Fibroblast of villous mesenchyme (primary cell): ENCODE results near the gene ITGA8. TPM values are rescaled to one million over a fixed set of nuclear protein-coding genes. Genes with fewer than 3 reads are reported as not detected.
A peak's percentile ranks its signal among the peaks of the same experiment; 100 is the strongest.

ENCODE experiments used
- DNase-seq: peaks from one replicate; pipeline ENCODE4 v3.0.0-alpha.2; 2010; ENCODE audit warnings: low read depth
- H3K4me3 ChIP-seq: 2 replicates; pipeline ENCODE4 v1.5.1; 2011; ENCODE audit warnings: low read depth, mild to moderate bottlenecking, low read length
- total RNA-seq: library from RNA; depleted of rRNA; stranded (reverse); fragments of >200 nt; gene quantifications from 2 replicates; pipeline ENCODE4 v1.2.3, GENCODE V29; 2012
- TF ChIP-seq, protein P1 (sequence below): IDR thresholded peaks from 2 replicates; pipeline ENCODE4 v1.5.1; 2012; ENCODE audit warnings: low read depth, mild to moderate bottlenecking, low read length; ENCODE audit not compliant: insufficient read depth

The ITGA8 gene
- total RNA-seq, 1 donor = 1.3 TPM

DNA sequence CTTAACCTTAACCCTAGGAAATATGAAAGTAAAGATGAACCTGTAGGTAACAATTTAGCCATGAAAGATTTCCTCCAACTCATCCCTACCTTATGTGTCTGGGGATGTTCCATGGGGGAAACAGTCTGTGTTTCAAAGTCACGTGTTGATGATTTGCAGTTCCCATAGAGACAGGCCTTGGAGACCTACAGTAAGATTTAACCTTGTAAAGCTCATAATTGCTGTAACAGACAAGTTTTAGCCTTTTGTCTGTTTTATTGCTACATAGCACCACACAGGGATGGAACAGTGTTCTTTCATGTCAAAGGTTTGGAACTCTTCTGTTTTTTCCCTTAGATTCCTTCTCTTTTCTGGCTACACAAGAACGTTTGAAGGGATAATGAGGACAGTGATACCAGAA is 35.2 kb upstream of the ITGA8 start:
- DNase-seq = no peak
- TF ChIP-seq, protein P1, sequence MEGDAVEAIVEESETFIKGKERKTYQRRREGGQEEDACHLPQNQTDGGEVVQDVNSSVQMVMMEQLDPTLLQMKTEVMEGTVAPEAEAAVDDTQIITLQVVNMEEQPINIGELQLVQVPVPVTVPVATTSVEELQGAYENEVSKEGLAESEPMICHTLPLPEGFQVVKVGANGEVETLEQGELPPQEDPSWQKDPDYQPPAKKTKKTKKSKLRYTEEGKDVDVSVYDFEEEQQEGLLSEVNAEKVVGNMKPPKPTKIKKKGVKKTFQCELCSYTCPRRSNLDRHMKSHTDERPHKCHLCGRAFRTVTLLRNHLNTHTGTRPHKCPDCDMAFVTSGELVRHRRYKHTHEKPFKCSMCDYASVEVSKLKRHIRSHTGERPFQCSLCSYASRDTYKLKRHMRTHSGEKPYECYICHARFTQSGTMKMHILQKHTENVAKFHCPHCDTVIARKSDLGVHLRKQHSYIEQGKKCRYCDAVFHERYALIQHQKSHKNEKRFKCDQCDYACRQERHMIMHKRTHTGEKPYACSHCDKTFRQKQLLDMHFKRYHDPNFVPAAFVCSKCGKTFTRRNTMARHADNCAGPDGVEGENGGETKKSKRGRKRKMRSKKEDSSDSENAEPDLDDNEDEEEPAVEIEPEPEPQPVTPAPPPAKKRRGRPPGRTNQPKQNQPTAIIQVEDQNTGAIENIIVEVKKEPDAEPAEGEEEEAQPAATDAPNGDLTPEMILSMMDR = no peak
- H3K4me3 ChIP-seq = no peak overlapping the region

DNA sequence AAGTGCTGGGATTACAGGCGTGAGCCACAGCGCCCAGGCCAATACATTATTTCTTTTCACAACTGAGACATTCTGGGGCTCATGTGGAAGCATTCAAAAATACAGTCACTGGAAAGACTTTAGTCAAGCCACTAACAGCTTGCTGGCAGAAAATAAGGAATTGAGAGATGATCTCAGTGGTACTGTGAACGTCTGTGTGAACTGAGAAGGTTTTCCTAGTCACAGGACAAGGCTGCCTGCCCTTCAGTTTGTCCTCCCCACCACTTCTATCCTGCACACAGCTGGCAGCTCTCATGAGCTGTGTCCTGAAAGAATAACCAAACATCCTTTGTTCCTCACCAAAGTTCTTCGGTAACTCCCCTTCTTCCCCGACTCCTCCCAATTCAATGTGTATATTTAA is 31.3 kb upstream of the ITGA8 start:
- no peak for DNase-seq
- no peak overlapping the region for H3K4me3 ChIP-seq
- TF ChIP-seq, protein P1 = no peak

DNA sequence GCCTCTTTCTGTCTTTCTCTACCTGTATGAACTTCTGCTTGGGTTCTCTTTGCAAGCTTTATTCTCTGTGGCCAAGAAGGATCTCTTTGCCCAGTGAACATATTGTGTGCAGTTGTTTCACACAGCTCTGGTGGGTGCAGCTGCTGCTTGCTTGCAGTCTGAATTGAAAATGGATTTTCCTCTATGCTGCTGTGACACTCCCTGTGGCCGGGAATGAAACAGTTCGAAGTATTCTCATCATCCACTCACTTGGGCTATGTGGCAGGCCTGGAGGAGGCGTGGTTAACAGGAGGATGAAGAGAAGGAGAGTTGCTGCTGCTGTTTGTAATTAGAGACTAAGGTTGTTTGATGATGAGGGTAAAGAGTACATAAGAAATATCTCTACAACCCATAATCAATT is 28.4 kb upstream of the ITGA8 start:
- DNase-seq = no peak
- no peak overlapping the region for H3K4me3 ChIP-seq
- TF ChIP-seq, protein P1 = no peak

DNA sequence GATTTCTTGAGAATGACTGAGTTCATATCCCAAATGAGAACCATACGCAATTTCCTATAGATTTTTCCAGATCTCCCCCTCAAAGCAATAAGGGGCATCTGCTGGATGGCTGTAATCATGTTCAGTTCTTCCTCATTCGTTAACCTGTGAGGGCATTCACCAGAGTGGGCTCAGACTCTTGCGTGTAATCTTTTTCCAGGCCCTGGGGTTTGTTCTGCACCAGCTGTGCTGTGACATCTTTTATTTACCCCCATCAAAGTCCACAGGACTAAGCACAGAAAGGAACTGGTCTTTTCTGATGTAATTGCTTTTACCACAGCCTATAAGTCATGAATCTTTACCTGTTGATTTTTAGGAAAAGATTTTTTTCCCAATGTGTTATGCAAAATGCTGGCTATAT is 27.9 kb upstream of the ITGA8 start:
- no peak for DNase-seq
- TF ChIP-seq, protein P1 = no peak
- no peak overlapping the region for H3K4me3 ChIP-seq

DNA sequence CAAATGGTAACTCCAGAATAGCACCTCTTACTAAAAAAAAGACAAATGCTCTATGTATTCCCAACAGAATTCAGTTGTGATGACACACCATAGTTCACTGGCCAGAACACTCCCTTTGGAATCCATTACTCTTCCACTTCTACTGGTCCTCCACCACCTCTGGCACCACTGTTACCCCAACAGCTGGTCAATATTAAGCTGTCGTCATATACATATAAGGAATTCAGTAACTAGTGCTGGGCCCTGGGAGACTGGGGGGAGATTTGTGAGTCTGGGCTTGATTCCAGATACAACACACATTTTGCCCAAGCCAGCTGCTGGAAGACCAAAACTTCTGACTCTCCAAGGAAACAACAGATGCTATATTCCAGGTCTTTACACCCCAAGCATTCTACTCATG is 26.0 kb upstream of the ITGA8 start:
- H3K4me3 ChIP-seq = no peak overlapping the region
- TF ChIP-seq, protein P1 = no peak
- no peak for DNase-seq

DNA sequence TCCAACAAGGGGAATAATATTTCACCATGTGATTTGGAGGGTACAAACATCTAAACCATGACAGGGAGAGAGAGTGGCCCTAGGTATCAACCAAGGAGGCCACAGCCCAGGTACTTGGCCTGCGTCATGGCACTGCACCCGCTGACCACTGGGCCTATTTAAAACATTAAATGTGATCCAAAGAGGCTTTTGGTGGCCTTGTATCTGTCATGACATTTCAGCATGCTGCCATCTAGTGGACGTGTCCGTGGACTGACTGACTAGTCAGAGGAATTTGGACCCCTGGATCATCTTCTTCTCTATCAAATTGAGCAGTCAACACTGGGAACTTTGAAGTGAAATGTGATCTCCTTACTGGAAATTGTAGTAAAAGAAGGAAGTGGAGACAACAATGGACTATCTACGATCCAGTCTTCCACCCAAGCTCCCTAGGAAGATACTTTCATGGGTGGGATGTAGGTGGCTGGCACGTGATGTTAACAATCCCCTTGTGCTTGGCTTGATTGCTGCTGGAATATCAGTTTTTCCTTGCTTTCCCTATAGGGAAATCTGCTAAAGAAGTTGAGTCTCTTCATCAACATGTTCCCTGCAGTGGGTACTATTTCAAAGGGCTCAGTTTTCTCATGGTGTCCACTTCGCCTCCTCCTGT is 24.6 kb upstream of the ITGA8 start:
- DNase-seq = peak; percentile 63
- H3K4me3 ChIP-seq = no peak overlapping the region
- TF ChIP-seq, protein P1 = peak; percentile 70

DNA sequence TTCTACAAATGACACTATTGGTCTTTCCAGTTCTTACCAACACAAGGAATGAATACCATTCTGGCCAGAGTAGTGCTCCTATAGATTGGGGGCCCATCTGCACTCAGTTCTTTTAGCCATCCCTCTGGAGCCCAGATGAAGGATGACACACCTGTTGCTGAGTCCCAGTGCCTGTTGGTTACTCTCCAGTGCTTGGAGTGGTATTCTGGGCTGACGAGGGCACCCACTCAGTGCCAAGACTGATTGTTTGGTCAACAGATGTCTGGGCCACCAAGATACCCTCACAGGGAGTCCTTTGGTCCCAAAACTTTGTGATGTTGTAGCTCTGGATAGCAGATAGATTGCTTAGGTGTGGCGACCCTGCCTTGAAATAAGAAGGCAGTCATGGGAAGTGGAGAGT is 23.7 kb upstream of the ITGA8 start:
- H3K4me3 ChIP-seq = no peak overlapping the region
- no peak for DNase-seq
- TF ChIP-seq, protein P1 = no peak
